GM12872 (cell line): Measurements from ENCODE around the gene ARIH1.

Source experiments
- TF ChIP-seq, protein P1 (sequence below): IDR thresholded peaks from 3 replicates; pipeline ENCODE4 v1.5.1; 2011; ENCODE audit warnings: low read depth, mild to moderate bottlenecking, low read length, moderate library complexity; ENCODE audit not compliant: insufficient read depth

Gene ARIH1, protein sequence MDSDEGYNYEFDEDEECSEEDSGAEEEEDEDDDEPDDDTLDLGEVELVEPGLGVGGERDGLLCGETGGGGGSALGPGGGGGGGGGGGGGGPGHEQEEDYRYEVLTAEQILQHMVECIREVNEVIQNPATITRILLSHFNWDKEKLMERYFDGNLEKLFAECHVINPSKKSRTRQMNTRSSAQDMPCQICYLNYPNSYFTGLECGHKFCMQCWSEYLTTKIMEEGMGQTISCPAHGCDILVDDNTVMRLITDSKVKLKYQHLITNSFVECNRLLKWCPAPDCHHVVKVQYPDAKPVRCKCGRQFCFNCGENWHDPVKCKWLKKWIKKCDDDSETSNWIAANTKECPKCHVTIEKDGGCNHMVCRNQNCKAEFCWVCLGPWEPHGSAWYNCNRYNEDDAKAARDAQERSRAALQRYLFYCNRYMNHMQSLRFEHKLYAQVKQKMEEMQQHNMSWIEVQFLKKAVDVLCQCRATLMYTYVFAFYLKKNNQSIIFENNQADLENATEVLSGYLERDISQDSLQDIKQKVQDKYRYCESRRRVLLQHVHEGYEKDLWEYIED

DNA sequence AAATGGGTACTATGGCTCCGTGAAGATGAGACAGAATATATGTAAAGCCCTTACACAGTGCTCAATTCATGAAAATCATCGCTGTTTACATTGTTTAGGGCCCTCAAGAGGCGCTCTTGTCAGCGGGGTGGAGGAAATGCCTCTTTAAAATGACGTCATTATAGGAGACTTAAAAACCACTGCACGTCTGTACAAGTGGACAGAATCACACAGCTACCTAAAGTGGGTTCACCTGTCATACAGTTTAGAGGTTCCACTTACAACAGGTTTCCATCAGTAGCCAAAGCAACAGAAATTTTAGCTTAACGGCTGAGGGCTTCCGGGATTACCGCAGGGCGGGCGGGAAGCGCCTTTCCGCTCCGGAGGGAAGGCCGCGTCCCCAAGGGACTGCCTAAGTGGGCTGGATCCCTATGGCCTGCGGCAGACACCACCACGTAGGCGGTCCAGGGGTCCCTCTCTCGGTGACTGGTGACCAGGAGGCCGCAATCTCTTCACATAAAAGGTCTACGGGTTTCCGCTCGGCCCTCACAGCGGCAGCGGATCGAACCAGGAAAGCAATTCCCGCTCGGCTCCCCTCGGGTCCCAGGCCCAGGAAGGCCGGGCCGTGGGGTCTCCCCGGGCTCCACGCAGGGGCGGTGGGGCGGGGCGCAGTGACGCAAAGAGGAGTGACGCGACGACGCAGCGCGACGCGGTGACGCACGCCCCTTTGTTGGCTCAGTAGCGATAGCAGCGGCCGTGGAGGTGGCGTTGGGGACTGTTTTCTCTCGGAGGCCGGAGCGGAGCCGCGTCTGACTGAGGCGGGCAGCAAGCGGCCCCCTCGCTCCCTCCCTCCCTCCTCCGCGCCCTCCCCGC is at the start of gene ARIH1:
ARIH1 (plus strand) TSS at position 717 of the 852 bp plus-strand sequence. CDS start 310 bp downstream, outside the sequence.
- TF ChIP-seq, protein P1, sequence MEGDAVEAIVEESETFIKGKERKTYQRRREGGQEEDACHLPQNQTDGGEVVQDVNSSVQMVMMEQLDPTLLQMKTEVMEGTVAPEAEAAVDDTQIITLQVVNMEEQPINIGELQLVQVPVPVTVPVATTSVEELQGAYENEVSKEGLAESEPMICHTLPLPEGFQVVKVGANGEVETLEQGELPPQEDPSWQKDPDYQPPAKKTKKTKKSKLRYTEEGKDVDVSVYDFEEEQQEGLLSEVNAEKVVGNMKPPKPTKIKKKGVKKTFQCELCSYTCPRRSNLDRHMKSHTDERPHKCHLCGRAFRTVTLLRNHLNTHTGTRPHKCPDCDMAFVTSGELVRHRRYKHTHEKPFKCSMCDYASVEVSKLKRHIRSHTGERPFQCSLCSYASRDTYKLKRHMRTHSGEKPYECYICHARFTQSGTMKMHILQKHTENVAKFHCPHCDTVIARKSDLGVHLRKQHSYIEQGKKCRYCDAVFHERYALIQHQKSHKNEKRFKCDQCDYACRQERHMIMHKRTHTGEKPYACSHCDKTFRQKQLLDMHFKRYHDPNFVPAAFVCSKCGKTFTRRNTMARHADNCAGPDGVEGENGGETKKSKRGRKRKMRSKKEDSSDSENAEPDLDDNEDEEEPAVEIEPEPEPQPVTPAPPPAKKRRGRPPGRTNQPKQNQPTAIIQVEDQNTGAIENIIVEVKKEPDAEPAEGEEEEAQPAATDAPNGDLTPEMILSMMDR, result peak; percentile 56

DNA sequence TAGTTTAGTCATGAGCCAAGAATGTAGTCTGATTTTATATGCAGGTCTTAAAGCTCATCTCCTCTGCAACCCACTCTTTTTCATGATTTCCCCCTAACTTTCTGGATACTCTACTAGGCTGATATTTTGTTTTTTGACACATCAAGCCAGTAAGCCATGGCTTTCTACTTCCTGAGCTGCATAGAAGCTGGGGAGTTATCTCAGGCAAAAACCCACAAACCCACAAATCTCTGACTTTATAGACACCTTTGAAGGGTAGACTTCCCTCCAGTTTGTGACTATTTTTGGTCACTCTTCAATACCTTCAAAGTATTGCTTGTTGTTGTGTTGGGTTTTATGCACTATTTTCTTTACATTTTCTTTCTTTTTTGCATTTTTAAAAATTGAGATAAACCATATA is 47.4 kb upstream of the ARIH1 start:
- TF ChIP-seq, protein P1, result no peak

DNA sequence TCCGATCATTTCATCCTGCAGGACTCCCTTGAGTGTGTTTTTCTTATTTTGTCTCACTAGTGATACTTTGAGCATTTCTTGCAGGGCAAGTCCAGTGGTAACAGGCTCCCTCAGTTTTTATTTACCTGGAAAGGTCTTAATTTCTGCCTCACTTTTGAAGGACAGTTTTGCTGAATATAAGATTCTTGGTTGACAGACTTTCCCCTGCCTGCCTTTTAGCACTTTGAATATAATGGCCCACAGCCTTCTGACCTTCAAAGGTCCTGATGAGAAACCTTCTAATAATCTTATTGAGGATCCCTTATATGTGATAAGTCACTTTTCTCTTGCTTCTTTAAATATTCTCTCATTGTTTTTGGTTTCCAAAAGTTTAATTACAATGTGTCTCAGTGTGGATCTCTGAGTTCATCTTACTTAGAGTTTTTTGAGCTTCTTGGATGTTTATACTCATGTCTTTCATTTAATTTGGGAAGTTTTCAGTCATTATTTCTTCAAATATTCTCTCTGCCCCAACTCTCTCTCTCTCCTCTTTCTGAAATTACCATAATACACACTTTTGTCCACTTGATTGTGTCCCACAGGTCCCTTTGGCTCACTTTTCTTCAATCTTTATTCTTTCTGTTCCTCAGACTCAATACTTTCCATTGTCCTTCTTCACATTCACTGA is 36.3 kb upstream of the ARIH1 start:
- TF ChIP-seq, protein P1, result no peak

DNA sequence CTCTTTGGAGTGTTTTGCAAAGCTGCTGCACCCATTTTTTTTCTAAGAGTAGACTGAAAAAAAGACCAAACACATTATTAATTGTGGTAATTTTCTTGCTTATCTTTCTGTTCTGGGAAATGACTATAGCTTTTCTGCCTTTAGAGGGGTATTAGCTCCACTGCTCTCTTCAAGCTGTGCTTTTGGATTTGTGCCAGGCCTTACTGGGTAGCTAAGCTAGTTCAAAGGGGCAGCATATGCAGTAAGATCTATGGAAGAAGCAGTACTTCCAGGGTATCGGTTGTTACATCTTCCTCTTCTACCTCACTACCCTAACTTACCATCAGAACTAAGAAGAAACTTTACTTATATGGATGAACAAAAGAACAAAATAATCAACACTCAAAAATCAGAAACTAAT is 28.7 kb upstream of the ARIH1 start:
- TF ChIP-seq, protein P1, result no peak

DNA sequence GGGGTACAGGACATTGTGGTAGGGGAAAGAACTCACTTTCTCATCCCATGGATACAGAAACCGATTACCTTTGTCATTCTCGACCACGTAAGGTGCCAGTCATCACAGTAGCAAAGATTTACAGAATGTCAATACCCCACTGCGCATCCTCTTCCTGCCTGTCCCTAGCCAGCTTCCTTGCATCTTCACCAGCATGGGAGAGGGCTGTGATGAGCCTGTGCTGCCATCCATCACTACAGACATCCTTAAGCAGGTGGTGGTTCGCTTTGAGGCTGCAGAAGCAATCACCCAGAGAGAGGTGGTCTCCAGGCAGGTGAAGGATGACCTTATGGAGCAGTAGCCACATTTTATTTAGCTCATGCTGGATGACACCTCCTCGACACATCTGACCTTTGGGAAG is 23.3 kb upstream of the ARIH1 start:
- TF ChIP-seq, protein P1, result no peak

DNA sequence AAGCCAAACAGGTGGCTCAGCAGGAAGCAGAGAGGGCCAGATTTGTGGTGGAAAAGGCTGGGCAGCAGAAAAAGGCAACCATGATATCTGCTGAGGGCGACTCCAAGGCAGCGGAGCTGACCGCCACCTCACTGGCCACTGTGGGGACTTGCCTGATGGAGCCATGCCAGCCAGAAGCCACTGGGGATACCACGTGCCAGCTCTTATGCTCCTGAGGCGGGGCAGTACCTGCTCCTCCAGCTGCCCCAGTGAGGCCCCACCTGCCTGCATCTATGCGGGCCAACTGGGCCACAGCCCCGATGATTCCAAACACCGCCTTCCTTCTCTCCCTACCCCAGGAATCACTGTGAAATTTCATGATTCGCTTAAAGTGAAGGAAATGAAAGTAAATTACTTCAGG is 22.9 kb upstream of the ARIH1 start:
- TF ChIP-seq, protein P1, result no peak
